NCI-H2081 treated with DMSO at 0.1 percent for 48 hours (cell line): Measurements from ENCODE around the gene MUC5AC.

ENCODE experiments used
- DNase-seq: peaks from one replicate; lab custom pipeline; 2025; lab: John Stamatoyannopoulos, UW

Gene MUC5AC

DNA sequence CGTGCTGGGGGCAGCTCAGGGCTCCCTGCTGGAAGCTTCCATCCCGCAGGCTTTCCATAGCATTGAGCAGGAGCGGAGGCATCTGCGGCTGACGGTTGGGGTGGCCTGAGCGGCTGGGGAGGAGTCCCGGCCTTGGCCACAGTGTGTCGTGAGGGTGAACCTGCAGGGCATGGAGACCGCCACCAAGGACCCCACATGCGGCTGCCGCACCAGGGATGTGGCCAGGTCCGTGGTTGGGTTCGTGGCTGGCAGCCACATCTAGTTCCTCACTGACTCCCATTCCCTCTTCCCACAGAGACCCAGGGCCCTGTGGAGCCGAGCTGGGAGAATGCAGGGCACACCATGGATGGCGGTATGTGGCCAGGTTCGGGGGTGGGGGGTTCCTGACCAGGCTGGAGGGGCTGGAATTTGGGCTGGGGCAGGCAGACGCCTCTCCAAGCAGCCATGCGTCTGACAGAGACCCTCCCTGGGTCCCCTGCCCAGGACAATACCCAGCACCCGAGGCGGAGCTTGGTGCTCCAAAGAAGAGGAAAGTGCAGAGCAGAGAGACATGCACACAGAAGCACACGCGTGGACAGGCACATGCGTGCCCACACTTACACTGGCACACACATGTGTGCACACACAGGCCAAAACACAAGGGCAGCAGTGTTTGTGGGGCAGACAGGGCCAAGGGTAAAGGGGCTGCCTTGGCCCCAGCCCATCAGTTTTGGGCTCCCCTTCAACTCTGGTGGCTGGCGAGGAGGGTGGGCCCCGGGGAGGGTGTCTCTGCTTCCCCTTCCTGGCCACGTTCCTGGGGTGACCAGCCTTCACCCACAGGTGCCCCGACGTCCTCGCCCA, 67.9 kb downstream of the MUC5AC start:
- no peak for DNase-seq

DNA sequence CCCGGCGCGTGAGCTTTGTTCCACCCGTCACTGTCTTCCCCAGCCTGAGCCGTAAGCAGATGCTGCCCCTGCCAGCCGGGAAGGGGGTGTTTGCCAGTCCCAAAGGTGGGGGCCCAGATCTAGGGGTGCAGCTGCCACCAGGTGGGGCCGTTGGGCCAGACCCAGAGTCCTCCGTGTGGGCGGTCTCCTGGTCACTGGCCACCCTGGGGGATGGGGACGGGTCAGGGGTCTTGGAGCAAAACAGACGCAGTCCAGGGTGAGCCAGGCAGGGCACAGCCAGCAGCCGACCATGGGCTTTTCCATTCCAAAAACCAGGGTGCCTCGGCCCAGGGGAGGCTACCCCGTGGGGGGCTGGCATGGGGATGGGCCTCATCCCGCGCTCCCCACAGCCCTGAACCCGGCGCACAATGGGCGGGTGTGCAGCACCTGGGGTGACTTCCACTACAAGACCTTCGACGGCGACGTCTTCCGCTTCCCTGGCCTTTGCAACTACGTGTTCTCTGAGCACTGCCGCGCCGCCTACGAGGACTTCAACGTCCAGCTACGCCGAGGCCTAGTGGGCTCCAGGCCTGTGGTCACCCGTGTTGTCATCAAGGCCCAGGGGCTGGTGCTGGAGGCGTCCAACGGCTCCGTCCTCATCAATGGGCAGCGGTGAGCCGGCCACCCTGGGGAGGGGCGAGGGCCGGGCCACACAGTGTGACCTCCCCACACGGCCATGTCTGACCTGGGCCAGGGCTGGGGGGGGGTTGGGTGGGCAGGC, 68.7 kb downstream of the MUC5AC start:
- DNase-seq: no peak

DNA sequence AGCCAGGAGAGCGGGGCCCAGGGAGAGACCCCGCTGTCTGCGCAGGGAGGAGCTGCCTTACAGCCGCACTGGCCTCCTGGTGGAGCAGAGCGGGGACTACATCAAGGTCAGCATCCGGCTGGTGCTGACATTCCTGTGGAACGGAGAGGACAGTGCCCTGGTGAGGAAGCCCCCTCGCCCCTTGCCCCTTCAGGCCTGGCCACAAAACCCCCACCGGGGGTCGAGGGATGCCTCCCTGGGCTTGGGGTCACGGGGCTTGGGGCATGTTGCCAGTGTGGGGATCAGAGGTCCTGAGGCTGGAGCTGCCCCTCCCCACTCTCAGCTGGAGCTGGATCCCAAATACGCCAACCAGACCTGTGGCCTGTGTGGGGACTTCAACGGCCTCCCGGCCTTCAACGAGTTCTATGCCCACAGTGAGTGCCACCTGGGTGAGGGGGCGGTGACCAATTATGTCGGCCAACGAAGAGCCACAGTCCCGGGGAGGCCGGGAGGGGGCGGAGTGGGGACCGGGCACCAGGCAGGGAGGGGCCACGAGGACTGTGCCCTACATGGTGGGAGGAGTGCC, 69.3 kb downstream of the MUC5AC start:
- no peak for DNase-seq

DNA sequence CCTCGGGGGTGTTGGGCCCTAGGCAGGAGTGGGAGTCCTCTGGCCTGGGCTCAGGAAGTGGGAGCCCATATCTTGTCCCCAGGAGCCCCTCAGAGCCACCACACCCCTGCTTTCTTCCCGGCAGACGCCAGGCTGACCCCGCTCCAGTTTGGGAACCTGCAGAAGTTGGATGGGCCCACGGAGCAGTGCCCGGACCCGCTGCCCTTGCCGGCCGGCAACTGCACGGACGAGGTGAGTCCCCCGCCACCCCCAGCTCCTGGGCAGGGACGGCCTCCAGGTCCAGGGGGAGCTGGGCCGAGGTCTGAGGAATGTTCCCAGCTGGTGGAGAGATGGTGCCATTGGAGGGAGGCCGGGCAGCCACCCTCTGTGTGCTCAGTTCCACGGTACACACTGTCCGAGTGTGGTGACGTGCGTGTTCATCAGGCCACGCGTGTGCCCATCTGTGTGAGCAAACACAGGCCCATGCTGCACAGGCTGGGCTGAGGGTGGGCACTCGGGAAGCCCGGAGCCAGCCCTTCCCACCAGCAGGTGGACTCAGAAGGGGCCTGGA, 69.9 kb downstream of the MUC5AC start:
- no peak for DNase-seq

DNA sequence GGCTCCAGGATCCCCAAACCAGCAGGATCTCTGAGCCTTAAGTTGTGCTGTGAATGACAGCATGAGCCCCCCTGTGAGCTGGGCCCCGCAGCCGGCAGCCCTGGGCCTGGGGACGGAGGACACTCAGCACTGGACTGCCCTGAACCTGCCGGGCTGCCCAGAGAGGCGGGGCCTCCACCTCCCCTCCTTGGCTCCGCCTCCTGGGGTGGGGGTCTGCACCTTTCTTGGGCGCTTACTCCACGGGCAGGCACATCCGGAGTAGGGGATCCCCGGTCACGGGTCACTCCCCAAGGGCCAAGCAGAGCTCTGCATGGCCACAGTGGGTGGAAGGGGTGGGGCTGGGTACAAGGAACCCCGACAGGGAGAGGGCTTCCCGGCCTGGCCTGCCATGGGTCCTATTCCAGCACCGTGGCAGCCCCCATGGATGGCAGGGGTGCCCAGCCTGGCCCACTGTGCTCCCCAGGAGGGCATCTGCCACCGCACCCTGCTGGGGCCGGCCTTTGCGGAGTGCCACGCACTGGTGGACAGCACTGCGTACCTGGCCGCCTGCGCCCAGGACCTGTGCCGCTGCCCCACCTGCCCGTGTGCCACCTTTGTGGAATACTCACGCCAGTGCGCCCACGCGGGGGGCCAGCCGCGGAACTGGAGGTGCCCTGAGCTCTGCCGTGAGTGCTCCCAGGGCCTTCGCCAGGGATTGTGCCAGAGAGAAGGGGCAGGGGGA, 70.5 kb downstream of the MUC5AC start:
- DNase-seq: no peak

DNA sequence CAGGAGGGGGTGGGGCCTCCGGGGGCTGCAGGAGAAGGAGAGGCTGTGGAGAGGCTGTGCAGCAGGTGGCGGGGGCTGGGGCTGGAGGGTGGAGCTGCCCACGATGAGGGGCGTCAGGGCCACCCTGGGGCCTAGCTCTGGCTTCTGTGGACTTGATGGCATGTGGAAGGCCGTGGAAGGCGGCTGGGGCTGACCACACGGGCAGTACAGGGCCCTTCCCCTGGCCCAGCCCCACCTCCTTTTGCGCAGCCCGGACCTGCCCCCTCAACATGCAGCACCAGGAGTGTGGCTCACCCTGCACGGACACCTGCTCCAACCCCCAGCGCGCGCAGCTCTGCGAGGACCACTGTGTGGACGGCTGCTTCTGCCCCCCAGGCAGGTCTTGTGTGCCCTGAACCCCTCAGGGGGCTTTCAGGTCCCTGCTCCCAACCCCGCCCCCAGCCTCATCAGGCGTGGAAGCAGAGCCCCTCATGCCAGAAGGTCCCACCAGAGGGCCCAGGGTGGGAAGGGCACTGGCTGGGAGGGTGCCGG, 71.2 kb downstream of the MUC5AC start:
- DNase-seq: no peak

DNA sequence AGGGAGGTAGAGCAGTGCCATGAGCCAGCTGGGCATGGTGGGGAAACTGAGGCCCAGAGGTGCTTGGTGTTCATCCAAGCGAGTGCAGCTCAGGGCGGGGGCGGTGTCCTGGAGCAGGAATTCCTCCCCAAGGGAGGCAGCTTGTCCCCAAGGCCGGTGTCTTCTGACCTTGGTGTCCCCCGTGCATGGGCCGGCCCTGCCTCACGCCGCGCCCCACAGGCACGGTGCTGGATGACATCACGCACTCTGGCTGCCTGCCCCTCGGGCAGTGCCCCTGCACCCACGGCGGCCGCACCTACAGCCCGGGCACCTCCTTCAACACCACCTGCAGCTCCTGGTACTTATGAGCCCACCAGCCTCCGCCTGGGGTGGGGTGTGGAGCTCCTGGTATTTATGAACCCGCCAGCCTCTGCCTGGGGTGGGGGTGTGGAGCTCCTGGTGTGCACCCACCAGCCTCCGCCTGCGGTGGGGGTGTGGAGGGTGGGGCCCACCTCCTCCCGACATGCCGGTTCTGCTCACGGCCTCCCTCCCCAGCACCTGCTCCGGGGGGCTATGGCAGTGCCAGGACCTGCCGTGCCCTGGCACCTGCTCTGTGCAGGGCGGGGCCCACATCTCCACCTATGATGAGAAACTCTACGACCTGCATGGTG, 71.8 kb downstream of the MUC5AC start:
- no peak for DNase-seq

DNA sequence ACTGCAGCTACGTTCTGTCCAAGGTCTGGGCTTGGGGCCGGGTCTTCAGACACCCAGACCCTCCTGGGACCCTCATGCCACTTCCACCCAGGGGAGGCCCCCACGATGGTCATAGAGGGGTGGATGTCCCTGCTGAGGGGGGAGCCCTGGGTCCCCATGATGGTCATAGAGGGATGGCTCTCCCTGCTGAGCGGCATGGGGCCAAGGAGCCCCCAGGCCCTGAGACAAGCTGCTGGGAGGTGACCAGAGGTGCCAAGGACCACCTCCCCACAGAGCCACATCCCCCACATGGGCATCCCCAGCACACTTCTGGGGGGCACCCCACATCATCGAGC, 72.3 kb downstream of the MUC5AC start:
- no peak for DNase-seq

DNA sequence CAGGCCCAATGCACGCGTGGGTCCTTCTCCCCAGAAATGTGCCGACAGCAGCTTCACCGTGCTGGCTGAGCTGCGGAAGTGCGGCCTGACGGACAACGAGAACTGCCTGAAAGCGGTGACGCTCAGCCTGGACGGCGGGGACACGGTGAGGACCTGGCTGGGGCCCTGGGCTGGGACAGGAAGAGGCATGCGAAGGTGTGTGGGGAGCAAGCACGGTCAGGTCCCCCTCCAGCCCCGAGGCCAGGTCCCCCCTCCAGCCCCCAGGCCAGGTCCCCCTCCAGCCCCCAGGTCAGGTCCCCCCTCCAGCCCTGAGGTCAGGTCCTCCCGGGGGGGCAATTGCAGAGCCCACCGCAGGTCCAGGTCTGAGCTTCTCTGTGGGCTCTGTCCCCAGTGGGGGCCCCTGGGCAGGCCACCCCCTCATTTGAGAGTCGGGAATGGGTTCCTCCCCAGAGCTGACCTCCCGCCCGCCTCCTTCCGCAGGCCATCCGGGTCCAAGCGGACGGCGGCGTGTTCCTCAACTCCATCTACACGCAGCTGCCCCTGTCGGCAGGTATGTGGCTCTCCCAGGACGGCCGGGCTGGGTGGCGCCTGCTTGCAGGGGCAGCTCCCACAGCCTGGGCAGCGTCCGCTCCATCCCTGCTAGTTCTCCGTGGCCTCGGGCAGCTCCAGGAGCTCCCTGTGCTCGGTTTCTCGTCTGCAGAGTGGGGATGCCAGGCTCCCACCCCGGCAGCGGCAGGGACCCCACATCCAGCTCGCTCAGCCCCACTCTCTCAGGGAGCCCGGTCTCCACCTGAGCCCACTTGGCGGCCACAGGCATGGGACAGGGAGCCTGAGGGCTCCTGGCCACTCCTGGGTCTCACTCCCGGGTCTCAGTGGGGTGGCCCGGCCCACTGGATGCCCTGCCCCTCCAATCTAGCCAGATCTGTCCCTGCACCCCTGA, 73.0 kb downstream of the MUC5AC start:
- no peak for DNase-seq

DNA sequence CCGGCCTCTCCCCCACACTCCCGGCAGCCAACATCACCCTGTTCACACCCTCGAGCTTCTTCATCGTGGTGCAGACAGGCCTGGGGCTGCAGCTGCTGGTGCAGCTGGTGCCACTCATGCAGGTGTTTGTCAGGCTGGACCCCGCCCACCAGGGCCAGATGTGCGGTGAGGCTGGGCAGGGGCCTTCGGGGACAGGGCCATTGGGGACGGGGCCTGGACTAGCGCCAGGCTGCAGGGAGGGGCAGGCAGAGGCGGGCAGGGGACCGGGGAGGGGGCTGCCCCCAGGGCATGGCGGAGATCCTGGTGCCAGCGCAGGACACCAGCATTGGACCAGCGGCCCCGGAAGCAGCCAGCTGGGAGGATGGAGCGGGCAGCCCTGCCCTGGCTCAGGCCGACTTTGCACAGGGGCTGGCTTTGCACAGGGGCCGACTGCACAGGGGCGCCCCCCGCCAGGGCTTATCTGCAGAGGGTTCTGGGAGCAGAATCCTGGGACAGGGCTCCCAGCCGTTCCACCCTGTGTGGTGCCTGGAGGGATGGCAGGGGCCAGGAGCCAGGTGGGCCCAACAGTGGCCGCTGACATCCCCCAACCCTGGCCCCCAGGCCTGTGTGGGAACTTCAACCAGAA, 73.8 kb downstream of the MUC5AC start:
- no peak for DNase-seq

DNA sequence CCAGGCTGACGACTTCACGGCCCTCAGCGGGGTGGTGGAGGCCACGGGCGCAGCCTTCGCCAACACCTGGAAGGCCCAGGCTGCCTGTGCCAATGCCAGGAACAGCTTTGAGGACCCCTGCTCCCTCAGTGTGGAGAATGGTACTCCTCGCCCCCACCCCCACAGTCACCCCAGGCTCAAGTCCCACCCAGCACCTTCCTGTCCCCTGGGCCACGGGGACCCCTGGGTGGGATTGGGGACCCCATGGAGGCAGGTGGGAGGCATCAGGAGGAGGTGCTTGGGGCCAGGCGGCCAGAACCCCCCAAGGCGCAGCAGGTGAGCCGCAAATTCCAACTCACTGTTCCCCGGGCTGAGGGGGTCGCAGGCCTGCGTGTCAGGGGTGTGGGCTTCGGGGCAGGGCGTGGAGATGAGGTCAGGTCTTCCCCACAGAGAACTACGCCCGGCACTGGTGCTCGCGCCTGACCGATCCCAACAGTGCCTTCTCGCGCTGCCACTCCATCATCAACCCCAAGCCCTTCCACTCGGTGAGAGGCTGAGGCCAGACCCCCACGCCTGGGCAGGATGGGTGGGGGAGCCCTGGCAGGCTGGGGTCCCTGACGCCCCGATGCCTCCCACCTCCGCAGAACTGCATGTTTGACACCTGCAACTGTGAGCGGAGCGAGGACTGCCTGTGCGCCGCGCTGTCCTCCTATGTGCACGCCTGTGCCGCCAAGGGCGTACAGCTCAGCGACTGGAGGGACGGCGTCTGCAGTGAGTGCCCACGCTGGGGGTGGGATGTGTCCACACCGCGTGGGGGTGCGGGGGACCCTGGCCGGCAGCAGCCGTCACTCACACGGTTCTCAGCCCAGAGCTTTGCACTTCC, 74.5 kb downstream of the MUC5AC start:
- no peak for DNase-seq

DNA sequence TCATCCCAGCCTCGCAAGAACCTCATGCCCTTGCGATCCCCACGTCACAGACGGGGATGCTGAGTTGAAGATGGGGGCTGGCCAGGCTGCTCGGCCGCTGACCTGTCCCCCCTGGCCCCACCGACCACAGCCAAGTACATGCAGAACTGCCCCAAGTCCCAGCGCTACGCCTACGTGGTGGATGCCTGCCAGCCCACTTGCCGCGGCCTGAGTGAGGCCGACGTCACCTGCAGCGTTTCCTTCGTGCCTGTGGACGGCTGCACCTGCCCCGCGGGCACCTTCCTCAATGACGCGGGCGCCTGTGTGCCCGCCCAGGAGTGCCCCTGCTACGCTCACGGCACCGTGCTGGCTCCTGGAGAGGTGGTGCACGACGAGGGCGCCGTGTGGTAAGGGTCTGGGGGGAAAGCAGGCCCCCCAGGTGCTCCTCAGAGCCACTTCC, 75.1 kb downstream of the MUC5AC start:
- no peak for DNase-seq

DNA sequence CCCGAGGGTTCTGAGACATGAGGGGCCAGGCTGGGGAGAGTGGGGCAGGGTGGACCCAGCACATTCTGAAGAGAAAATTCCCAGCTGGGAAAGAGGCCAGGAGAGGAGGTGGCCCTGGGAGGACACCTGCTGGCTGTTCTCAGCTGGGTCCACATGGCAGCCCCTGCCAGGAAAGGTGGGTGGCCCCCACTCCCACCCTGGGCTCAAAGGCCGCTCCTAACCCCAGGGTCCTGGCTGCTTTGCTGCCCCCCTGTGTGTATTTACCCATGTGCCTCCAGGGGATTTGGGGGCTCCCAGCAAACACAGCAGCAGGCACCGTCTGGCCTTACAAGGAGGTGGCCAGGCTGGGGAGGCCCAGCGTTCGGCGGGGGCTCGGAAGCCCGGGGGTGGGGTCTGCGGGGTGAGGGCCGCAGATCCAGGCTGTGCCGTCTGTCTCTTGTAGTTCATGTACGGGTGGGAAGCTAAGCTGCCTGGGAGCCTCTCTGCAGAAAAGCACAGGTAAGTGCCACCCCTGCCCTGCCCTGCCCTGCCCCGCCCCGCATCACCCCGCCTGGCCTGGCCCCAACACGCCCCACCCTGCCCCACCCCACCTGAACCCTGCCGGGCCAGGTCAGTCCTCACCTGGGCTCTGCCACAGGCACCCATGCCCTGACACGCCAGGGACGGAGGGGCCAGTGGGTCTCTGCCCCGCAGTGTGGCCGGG, 75.7 kb downstream of the MUC5AC start:
- DNase-seq: no peak

DNA sequence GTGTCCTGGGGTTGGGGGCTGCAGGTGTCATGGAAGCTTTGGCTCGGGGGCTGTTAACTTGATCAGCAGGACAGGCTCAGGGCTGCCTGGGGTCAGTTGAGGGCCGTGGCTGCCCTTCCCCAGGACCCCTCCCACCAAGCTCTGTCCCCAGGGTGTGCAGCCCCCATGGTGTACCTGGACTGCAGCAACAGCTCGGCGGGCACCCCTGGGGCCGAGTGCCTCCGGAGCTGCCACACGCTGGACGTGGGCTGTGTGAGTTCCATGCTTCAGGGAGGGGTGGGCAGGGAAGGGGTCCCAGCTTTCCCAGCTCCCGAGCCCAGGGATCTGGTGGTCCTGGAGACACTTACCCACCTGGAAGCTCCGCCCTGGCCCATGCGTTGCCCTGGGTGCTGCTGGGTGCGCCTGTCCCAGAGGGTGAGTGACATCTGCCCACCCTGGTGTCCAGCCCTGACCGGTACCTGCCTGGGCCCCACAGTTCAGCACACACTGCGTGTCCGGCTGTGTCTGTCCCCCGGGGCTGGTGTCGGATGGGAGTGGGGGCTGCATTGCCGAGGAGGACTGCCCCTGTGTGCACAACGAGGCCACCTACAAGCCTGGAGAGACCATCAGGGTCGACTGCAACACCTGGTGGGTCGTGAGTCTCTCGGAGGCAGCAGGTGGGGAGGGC, 76.4 kb downstream of the MUC5AC start:
- DNase-seq: no peak

DNA sequence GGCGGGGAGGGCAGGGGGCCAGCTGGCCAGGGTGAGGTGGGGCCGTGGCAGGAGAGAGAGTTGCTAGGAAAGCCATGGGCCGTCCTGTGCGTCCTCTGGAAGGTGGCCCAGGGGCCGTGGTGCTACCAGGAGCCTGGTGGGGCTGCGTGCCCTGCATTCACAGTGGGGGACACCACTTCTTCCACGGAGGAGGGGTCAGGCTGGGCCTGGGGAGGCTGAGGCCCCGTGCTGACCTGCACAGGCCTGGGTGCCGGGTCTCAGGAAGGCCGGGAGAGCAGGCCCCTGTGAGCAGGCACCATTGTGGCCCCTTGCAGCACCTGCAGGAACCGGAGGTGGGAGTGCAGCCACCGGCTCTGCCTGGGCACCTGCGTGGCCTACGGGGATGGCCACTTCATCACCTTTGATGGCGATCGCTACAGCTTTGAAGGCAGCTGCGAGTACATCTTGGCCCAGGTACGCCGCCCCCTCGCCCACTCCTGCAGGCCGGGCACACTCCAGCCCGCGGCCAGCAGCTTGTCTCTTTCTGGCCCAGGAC, 77.1 kb downstream of the MUC5AC start:
- no peak for DNase-seq

DNA sequence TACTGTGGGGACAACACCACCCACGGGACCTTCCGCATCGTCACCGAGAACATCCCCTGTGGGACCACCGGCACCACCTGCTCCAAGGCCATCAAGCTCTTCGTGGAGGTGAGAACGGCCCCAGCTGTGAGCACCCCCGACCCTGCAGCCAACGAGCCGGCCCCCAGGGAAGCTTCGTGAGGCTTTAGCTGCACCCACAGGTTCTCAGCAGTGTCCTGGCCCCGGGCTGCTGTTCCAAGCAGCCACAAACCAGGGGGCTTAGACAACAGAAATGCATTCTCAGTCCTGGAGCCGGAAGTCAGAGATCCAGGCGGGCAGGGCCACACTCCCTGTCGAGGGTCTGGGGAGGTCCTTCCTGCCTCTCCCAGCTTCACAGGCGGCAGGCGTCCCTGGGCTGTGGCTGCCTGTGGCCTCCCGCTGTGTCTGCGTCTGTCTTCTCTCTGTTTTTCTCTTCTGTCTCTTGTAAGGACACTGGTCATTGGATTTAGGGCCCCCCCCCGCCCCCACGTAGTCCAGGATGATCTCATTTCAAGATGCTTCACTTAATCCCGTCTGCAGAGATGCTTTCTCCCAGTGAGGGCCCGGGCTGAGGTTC, 77.7 kb downstream of the MUC5AC start:
- DNase-seq: no peak

DNA sequence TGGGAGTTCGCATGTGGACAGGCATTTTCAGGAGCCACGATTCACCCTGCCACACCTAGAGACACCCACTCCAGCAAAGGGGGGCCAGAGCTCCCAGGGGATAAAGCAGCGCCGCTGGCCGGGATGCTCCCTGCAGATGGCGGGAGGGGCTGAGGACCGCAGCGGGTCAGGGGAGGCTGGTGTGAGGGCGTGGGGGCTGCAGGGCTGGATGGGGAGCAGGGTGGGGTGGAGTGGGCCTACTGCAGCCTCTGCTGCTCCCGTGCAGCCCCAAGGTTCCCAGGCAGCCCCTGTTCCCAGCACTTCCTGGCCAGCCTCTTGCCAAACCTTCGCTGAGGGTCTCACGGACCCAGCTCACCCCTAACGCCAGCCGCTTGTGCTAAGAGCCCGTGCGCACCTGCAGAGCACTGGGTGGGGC, 78.2 kb downstream of the MUC5AC start:
- no peak for DNase-seq
